Esophagus squamous epithelium (tissue), 4 donors: ENCODE results near the gene DNAJC30.

Experiments used
- POLR2A ChIP-seq, 4 donors: fragments of 450-650 bp; IDR thresholded peaks; one replicate each; pipeline ENCODE4 v1.6.1; 2017; ENCODE audit warnings: antibody characterized with exemption in 4 of 4, mild to moderate bottlenecking in 4 of 4, moderate library complexity in 3 of 4
- TF ChIP-seq, protein P1 (sequence below), 6 experiments: fragments of 450-650 bp in 4 of 6; fragments of 200-600 bp in 2 of 6; sonication (generic) in 2 of 6; IDR thresholded peaks; one replicate each; pipeline ENCODE4 v1.5.1; 2016 to 2019; ENCODE audit warnings: antibody characterized with exemption in 6 of 6, mild to moderate bottlenecking in 4 of 6, moderate library complexity in 4 of 6

DNA sequence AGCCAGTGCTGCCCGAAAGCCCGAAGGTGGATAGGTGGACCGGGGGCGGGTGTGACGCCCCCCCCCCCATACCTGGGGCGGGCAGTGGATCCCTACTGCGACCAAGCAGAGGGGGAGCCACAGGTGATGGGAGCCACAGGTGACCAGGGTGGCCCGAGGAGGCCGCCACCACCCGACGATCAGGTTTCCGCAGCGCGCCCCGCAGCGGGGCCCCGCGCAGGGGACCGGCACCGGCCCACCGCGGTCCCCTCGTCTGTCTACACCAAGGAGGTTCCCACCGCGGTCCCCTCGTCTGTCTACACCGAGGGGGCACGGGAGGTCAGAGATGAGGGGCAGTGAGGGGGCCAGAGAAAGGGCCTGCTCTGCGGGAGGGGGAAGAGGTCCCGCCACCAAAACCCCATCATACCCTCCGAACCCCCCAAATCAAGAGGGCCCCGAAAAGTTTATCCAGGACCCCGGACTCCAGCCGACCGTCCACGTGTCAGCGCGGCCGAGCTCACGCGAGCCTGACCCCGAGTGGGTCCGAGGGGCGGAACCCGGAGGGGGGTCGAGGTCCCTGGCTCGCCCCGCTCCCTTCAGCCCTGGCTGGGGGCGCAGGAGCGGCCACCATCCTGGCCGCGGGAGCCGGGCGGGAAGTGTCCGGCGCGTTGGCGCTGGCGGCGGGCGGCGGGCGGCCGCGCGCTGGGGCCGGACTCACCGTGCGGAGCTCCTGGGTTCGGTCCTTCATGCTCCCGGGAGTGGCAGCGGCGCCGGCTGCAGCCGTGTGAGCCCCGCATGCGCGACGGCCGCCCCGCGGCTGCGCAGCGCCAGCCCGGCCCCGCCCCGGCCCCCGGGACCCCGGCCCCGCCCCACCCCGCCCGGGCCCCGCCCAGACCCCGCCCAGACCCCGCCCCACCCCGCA lies 35.9 kb upstream of the DNAJC30 start, which contains the start of gene STX1A:
- TF ChIP-seq, protein P1, sequence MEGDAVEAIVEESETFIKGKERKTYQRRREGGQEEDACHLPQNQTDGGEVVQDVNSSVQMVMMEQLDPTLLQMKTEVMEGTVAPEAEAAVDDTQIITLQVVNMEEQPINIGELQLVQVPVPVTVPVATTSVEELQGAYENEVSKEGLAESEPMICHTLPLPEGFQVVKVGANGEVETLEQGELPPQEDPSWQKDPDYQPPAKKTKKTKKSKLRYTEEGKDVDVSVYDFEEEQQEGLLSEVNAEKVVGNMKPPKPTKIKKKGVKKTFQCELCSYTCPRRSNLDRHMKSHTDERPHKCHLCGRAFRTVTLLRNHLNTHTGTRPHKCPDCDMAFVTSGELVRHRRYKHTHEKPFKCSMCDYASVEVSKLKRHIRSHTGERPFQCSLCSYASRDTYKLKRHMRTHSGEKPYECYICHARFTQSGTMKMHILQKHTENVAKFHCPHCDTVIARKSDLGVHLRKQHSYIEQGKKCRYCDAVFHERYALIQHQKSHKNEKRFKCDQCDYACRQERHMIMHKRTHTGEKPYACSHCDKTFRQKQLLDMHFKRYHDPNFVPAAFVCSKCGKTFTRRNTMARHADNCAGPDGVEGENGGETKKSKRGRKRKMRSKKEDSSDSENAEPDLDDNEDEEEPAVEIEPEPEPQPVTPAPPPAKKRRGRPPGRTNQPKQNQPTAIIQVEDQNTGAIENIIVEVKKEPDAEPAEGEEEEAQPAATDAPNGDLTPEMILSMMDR (IDR thresholded peaks at IDR 0.05) = no peak
- peak in 1 of 4 donors; percentile 64 for TF ChIP-seq POLR2A (IDR thresholded peaks at IDR 0.05)
